Astrocyte (in vitro differentiated cells and primary cell): ENCODE measurements around the gene CTIF.

Source experiments
- EZH2 ChIP-seq: IDR thresholded peaks from 2 replicates; pipeline ENCODE4 v1.6.1; 2012; ENCODE audit warnings: mild to moderate bottlenecking, low read length, inconsistent platforms; ENCODE audit not compliant: insufficient read depth
- TF ChIP-seq, protein P1 (sequence below): IDR thresholded peaks from 2 replicates; pipeline ENCODE4 v1.5.1; 2011; ENCODE audit warnings: low read depth, mild to moderate bottlenecking, inconsistent platforms, low read length, moderate library complexity; ENCODE audit not compliant: insufficient read depth

DNA sequence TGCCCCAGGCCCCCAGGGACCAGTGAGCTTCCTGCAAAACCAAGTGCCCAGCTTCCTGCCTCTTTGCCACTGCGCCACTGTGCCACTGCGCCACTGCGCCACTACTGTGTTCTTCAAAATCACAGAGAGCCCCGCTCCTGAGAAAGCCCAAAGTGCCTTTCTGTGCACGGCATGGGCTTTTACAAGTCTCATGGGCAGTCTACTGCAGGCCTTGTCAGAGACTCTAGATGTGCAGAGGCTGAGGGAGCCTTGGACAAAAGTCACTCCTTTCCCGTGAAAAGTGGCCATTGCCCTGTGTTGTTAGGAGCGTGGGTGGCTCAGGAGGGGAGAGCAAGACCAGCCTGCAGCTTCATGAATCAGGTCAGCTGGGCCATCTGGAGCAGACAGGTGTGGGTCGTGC is 231.4 kb downstream of the CTIF start:
- TF ChIP-seq, protein P1, sequence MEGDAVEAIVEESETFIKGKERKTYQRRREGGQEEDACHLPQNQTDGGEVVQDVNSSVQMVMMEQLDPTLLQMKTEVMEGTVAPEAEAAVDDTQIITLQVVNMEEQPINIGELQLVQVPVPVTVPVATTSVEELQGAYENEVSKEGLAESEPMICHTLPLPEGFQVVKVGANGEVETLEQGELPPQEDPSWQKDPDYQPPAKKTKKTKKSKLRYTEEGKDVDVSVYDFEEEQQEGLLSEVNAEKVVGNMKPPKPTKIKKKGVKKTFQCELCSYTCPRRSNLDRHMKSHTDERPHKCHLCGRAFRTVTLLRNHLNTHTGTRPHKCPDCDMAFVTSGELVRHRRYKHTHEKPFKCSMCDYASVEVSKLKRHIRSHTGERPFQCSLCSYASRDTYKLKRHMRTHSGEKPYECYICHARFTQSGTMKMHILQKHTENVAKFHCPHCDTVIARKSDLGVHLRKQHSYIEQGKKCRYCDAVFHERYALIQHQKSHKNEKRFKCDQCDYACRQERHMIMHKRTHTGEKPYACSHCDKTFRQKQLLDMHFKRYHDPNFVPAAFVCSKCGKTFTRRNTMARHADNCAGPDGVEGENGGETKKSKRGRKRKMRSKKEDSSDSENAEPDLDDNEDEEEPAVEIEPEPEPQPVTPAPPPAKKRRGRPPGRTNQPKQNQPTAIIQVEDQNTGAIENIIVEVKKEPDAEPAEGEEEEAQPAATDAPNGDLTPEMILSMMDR, result no peak
- no peak for TF ChIP-seq EZH2
